Measurements from ENCODE around the gene KCNG3. TPM values are rescaled to one million over a fixed set of nuclear protein-coding genes. Genes with fewer than 3 reads are reported as not detected.
"Not testable (repeated sequence)": the region's sequence is repeated elsewhere in the genome, so short reads cannot be mapped to it uniquely, and the experiment has no call there.

KCNG3 gene
- total RNA-seq, 2 donors from 2014 or later: not detected

DNA sequence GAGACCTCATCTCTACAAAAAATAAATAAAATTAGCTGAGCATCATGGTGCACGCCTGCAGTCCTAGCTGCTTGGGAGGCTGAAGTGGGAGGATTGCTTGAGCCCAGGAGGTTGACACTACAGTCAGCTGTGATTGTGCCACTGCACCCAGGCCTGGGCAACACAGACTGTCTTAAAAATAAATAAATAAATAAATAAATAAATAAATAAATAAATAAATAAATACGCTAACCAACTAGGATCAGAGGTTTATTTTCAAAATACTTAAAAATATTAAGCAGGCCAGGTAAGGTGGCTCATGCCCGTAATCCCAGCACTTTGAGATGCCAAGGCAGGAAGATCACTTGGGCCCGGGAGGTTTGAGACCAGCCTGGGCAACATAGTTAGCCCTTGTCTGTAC, 63.6 kb downstream of the KCNG3 start:
- ATAC-seq (no peak), DNase-seq (ENCODE audit: low spot score) (no peak)
- no peak overlapping the region for H3K4me3 Mint-ChIP-seq
- peaks cover 19 to 29% of the 10 kb centered on the region in 2 donors for H3K27me3 Mint-ChIP-seq
- no peaks in the 10 kb centered on the region for H3K9me3 Mint-ChIP-seq
- H3K36me3 Mint-ChIP-seq: no peaks in the 10 kb centered on the region
- no peaks in the 10 kb centered on the region for H3K4me1 Mint-ChIP-seq (ENCODE audit: low read depth in 2 of 2)
- no peak overlapping the region for H3K27ac Mint-ChIP-seq

DNA sequence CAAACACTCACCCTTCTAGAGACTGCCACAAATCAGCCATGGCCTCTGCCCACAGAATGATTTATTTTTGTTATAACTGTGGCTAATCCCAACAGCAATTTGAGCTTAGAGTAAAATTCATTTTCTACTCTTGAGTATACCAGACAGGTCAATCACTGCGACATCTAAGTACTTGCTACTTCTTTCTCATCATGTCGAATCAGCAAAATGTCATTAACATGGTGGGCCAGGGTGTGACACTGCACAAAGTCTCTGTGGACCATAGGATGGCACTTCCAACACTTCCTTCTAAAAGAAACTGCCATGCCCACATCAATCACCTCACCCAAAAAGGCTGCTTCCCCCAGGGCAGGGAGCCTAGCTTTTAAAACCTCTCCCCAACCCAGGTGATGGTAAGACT, 64.4 kb downstream of the KCNG3 start:
- no peaks in the 10 kb centered on the region for H3K9me3 Mint-ChIP-seq
- no peak overlapping the region for H3K27ac Mint-ChIP-seq
- no peak for ATAC-seq
- H3K4me3 Mint-ChIP-seq: no peak overlapping the region
- H3K36me3 Mint-ChIP-seq: no peaks in the 10 kb centered on the region
- no peaks in the 10 kb centered on the region for H3K4me1 Mint-ChIP-seq (ENCODE audit: low read depth in 2 of 2)
- H3K27me3 Mint-ChIP-seq: peaks cover 15 to 30% of the 10 kb centered on the region in 2 donors
- DNase-seq (ENCODE audit: low spot score): no peak

DNA sequence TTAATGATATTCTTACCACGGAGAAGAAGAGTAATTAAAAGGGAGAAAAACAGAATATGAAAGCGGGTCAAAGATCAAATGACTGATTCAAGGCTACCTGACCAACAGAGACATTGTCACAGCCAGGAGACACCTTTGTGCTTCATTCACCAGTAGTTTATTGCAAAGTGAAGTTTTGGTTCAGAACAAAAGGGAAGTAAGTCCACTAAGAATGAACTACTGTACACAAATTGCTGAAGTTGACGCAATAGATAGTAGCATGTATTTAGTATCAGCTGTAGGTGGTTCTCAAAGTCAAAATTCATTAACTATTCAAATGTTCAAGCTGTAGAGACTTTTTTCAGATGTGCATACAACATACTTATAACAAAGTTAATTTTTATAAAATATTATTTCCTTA, 68.1 kb downstream of the KCNG3 start:
- DNase-seq (ENCODE audit: low spot score) (no peak), ATAC-seq (no peak)
- Mint-ChIP-seq H3K36me3 (no peaks in the 10 kb centered on the region), H3K9me3 (no peaks in the 10 kb centered on the region), H3K27ac (no peak overlapping the region), H3K4me3 (no peak overlapping the region), H3K27me3 (peaks cover 18 to 34% of the 10 kb centered on the region in 2 donors), H3K4me1 (ENCODE audit: low read depth in 2 of 2) (peaks cover 0 to 6% of the 10 kb centered on the region in 2 donors)

DNA sequence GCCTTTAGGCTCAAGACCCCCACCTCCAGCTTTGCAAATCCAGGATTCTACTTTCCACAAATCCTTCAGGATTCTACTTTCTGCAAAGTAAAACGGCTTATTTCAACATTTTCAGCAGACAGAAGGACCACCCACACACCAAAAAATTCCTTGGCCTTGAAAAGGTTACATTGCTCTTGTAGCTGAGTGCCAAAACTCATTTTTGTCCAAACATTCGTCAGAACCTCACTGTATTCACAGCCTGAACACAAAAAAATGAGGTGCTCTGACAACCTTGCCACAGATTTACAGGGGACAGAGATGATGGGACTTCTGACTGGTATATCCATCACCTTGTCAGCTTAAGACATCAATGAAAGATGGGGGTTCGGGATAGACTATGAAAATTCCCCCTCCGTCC, 69.7 kb downstream of the KCNG3 start:
- Mint-ChIP-seq H3K36me3 (no peaks in the 10 kb centered on the region), H3K27ac (no peak overlapping the region), H3K4me1 (ENCODE audit: low read depth in 2 of 2) (peaks cover 0 to 10% of the 10 kb centered on the region in 2 donors), H3K4me3 (no peak overlapping the region), H3K9me3 (no peaks in the 10 kb centered on the region), H3K27me3 (peaks cover 20 to 34% of the 10 kb centered on the region in 2 donors)
- DNase-seq (ENCODE audit: low spot score) (no peak), ATAC-seq (no peak)

DNA sequence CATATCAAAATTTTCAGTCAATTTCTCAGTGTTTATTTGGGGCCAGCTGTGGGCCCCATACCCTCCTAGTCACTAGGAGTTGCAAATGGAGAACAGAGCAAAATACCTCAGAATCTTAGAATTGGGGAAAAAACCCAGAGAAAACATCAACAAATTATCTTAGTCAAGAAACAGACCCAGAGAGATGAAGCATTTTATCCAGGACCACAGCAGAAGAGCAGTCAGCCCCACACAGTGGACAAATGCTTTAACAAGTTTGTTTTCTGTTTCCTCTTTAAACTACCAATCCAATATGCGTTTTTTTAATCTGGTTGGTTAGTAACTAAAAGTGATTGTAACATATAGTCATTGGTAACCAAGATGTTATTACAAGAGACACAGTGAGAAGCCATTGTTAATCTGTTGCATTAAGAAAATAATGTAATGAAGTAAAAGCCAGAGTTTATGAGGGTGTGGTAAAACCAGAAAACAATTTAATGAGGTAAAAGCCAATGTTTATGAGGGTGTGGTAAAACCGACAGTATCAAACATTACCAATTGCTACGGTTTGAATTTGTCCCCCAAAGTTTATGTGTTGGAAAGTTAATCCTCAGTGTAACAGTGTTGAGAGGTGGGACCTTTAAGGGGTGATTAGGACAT, 72.1 kb downstream of the KCNG3 start:
- Mint-ChIP-seq H3K27me3 (peaks cover 20 to 34% of the 10 kb centered on the region in 2 donors), H3K36me3 (no peaks in the 10 kb centered on the region), H3K27ac (no peak overlapping the region), H3K4me1 (ENCODE audit: low read depth in 2 of 2) (peaks cover 0 to 10% of the 10 kb centered on the region in 2 donors), H3K9me3 (no peaks in the 10 kb centered on the region), H3K4me3 (no peak overlapping the region)
- ATAC-seq (no peak), DNase-seq (ENCODE audit: low spot score) (no peak)

DNA sequence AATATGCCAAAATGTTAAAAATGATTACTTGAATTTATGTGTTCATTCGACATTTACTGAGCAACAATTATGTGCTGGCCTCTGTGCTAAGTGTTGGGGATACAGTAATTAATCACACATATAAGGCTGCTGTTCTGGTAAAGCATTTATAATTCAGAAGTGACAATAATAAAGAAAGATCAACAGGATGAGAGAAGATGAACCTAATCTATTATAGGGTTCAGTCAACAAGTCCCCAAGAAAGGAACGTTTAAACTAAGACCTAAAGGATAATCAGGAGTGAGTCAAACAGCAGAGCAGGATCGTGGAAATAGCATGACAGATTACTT, 72.7 kb downstream of the KCNG3 start:
- no peak overlapping the region for H3K27ac Mint-ChIP-seq
- H3K27me3 Mint-ChIP-seq: peaks cover 20 to 28% of the 10 kb centered on the region in 2 donors
- H3K4me3 Mint-ChIP-seq: peak overlapping the region; percentile 10
- DNase-seq (ENCODE audit: low spot score) (no peak), ATAC-seq (no peak)
- H3K4me1 Mint-ChIP-seq (ENCODE audit: low read depth in 2 of 2): peaks cover 0 to 10% of the 10 kb centered on the region in 2 donors
- H3K9me3 Mint-ChIP-seq: no peaks in the 10 kb centered on the region
- no peaks in the 10 kb centered on the region for H3K36me3 Mint-ChIP-seq

DNA sequence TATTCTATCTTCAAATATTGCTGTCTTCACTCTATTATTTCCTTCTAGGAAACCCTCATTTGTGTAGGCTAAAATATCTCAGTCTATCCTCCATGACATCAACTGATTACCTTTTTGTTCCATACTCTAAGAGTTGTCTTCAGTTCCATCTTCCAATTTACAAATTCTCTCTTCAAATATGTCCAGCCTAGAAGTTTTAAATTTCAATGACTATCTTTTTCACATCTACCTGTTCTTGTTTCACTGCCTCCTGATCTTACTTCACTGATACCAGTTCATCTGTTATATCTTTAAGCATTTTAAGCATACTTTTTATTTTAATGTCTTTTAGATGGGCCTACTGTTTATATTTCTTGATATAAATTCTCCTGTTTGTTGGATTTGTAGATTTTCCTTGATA, 79.1 kb downstream of the KCNG3 start:
- peaks cover 4% of the 10 kb centered on the region for H3K9me3 Mint-ChIP-seq
- H3K27ac Mint-ChIP-seq: no peak overlapping the region
- DNase-seq (ENCODE audit: low spot score) (no peak), ATAC-seq (no peak)
- H3K36me3 Mint-ChIP-seq: peaks cover 17% of the 10 kb centered on the region
- H3K4me3 Mint-ChIP-seq: no peak overlapping the region
- no peaks in the 10 kb centered on the region for H3K4me1 Mint-ChIP-seq (ENCODE audit: low read depth in 2 of 2)
- H3K27me3 Mint-ChIP-seq: peaks cover 4 to 11% of the 10 kb centered on the region in 2 donors

DNA sequence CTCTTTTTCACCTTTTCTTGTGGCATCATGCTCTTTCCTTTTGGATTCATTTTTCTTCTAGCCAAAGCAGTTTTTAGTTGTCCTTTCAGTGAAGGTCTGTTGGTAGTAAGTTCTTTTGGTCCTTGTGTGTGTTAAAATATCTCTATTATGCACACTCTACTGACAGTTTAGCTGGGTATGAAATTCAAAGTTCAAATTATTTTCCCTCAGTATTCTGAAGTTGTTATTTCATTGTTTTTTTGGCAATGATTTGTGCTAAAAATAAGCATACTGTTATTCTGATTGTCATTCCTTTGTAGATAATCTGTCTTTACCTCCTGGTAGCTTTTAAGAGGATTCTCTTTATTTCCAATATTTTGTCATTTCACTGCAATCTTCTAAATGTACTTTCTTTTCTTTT, 79.6 kb downstream of the KCNG3 start:
- H3K36me3 Mint-ChIP-seq: peaks cover 17% of the 10 kb centered on the region

DNA sequence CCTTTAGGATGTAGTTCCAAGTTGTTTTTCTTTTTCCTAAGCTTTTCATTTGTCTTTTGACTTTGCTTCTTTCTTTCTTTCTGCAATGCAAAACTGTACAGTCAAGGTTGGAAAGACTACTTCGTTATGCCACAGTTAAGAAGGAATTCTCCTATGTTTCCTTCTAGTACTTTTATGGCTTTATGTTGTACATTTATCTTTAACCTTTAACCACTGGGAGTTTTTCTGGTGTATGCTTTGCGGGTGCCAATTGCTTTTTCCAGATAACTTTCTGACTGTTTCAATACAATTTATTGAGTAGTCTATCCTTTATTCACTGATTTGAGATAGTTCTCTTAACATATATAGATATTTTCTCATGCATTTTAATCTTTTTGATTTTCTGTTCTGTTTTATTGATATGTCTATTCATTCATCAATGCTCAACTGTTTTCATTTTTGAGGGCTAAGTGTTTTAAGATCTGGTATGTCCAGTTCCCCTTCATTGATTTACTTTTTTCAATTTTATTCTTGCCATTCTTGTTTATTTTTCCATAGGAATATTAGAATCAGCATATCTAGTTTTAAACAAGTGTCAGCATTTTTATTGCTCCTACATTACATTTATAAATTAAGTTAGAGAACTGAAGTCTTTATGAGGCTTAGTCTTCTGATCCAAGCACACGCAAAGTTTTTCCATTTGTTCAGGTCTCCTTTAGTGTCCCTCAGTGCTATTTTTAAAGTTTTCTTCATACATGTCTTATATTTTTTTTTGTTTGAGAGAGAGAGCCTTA, 82.9 kb downstream of the KCNG3 start:
- H3K4me1 Mint-ChIP-seq (ENCODE audit: low read depth in 2 of 2): no peaks in the 10 kb centered on the region
- ATAC-seq (no peak), DNase-seq (ENCODE audit: low spot score) (no peak)
- no peak overlapping the region for H3K27ac Mint-ChIP-seq
- peaks cover 7 to 8% of the 10 kb centered on the region in 2 donors for H3K27me3 Mint-ChIP-seq
- no peak overlapping the region for H3K4me3 Mint-ChIP-seq
- H3K9me3 Mint-ChIP-seq: peaks cover 4% of the 10 kb centered on the region
- H3K36me3 Mint-ChIP-seq: peaks cover 17% of the 10 kb centered on the region

More for the DNA sequence above, 79.6 kb downstream of the KCNG3 start:
- Mint-ChIP-seq H3K4me1 (ENCODE audit: low read depth in 2 of 2) (no peaks in the 10 kb centered on the region), H3K4me3 (no peak overlapping the region), H3K9me3 (peaks cover 4% of the 10 kb centered on the region), H3K27ac (no peak overlapping the region), H3K27me3 (peaks cover 8 to 9% of the 10 kb centered on the region in 2 donors)
- ATAC-seq (no peak), DNase-seq (ENCODE audit: low spot score) (no peak)

DNA sequence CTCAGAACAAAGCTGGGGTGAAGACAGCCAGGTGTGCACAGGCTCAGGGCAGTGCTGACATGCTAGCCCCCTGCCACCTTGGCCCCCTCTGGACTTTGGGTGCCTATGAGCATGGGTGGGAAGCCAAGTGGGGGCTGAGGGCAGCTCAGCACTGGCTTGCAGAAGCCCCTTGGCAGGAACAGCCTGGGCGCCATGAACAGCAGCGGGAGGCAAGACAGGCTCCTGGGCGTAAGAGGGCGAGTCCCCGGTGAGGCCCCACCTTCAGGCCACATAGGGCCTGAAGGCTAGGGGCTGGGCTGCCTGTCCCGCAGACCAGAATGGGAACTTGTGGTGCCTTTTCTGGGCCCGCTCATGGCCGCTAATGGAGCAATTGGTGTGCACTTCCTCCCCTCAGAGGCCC, 85.8 kb downstream of the KCNG3 start:
- Mint-ChIP-seq H3K4me1 (ENCODE audit: low read depth in 2 of 2) (no peaks in the 10 kb centered on the region), H3K36me3 (no peaks in the 10 kb centered on the region), H3K9me3 (no peaks in the 10 kb centered on the region), H3K4me3 (no peak overlapping the region), H3K27ac (no peak overlapping the region), H3K27me3 (peaks cover 5 to 8% of the 10 kb centered on the region in 2 donors)
- DNase-seq (ENCODE audit: low spot score) (no peak), ATAC-seq (peak in 1 of 2 donors; percentile 28)

DNA sequence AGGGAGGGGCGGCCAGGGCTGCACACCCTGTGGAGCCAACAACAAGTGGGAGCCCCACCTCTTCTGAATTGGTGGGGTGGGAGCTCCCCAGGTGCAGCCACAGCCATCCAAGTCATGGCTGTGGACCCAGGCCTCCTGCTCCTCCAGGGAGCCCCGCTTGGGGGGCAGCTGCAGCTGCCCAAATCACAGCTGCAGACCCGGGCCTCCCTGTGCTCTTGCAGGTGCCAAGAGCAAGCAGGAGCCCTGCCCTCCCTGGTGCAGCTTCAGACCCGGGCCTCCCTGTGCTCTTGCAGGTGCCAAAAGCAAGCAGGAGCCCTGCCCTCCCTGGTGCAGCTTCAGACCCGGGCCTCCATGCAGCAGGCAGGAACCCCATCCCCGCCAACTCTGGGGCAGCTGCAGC, 86.3 kb downstream of the KCNG3 start:
- no peaks in the 10 kb centered on the region for H3K36me3 Mint-ChIP-seq
- ATAC-seq: peak in 1 of 2 donors; percentile 43
- H3K27ac Mint-ChIP-seq: no peak overlapping the region
- DNase-seq (ENCODE audit: low spot score): no peak
- no peaks in the 10 kb centered on the region for H3K4me1 Mint-ChIP-seq (ENCODE audit: low read depth in 2 of 2)
- peaks cover 5 to 13% of the 10 kb centered on the region in 2 donors for H3K27me3 Mint-ChIP-seq
- no peaks in the 10 kb centered on the region for H3K9me3 Mint-ChIP-seq
- no peak overlapping the region for H3K4me3 Mint-ChIP-seq

DNA sequence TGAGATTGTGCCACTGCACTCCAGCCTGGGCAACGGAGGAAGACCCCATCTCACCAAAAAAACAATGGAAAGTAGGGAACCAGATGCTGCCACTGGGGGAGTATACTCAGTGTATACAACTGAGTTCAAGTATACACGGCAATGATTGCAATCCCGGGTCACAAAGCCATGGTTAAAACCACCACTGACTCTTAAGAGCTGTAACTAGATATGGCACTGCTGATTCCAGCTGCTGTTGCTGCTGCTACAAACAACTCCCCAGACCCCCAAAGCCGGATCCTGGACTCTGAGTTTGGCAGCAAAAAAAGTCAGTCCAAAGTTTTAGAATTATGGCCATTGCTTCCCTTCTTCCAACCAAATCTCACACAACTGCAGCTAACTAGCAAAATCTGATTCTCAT, 89.1 kb downstream of the KCNG3 start:
- Mint-ChIP-seq H3K4me3 (no peak overlapping the region), H3K4me1 (ENCODE audit: low read depth in 2 of 2) (no peaks in the 10 kb centered on the region), H3K27me3 (peaks cover under 1 to 18% of the 10 kb centered on the region in 2 donors), H3K9me3 (no peaks in the 10 kb centered on the region), H3K27ac (no peak overlapping the region), H3K36me3 (no peaks in the 10 kb centered on the region)
- no peak for DNase-seq (ENCODE audit: low spot score)
- no peak for ATAC-seq

DNA sequence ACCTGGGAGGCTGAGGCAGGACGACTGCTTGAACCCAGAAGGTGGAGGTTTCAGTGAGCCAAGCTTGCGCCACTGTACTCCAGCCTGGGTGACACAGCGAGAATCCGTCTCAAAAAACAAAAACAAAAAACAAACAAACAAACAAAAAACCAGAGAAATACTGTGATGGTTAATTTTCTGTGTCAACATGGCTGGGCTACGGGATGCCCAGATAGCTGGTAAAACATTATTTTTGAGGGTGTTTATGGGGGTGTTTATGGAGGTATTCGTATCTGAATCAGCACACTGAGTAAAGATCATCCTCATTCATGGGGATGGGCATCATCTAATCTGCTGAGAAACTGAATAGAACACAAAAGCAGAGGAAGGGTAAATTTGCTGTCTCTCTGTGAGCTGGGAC, 92.0 kb downstream of the KCNG3 start:
- Mint-ChIP-seq H3K4me1 (ENCODE audit: low read depth in 2 of 2) (no peaks in the 10 kb centered on the region), H3K4me3 (no peak overlapping the region), H3K36me3 (no peaks in the 10 kb centered on the region), H3K27me3 (peaks cover 0 to 15% of the 10 kb centered on the region in 2 donors), H3K27ac (no peak overlapping the region), H3K9me3 (no peaks in the 10 kb centered on the region)
- no peak for DNase-seq (ENCODE audit: low spot score)
- no peak for ATAC-seq

DNA sequence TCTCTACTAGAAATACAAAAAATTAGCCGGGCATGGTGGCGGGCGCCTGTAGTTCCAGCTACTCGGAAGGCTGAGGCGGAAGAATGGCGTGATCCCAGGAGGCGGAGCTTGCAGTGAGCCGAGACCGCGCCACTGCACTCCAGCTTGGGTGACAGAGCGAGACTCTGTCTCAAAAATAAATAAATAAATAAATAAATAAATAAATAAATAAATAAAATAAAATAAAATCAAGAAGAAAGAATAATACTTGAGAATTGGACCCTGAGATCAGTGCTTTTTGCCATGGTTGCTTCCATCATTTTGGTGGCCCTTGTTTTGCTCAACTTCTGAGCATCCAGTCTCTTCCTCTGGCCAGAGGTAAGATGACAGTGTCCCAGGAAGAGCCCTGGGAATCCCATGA, 95.7 kb downstream of the KCNG3 start:
- not testable (repeated sequence) for H3K4me3 Mint-ChIP-seq; DNase-seq (ENCODE audit: low spot score); H3K36me3 Mint-ChIP-seq; H3K4me1 Mint-ChIP-seq (ENCODE audit: low read depth in 2 of 2); ATAC-seq; H3K9me3 Mint-ChIP-seq; H3K27ac Mint-ChIP-seq
- H3K27me3 Mint-ChIP-seq: peaks cover 10 to 15% of the 10 kb centered on the region in 2 donors
